Stimulated activated CD8-positive, alpha-beta memory T cell treated with anti-CD3 and anti-CD28 coated beads, Interleukin-7, amount 100 ng/mL, for 48 hours (primary cell): ENCODE results near the gene BCAS1.
A peak's percentile ranks its signal among the peaks of the same experiment; 100 is the strongest.

Experiments
- DNase-seq, 2 donors: peaks; one replicate each; pipeline ENCODE4 v3.0.0-alpha.2; 2020; ENCODE audit warnings: low read depth in 1 of 2; ENCODE audit errors: extremely low read depth in 1 of 2

Gene BCAS1

DNA sequence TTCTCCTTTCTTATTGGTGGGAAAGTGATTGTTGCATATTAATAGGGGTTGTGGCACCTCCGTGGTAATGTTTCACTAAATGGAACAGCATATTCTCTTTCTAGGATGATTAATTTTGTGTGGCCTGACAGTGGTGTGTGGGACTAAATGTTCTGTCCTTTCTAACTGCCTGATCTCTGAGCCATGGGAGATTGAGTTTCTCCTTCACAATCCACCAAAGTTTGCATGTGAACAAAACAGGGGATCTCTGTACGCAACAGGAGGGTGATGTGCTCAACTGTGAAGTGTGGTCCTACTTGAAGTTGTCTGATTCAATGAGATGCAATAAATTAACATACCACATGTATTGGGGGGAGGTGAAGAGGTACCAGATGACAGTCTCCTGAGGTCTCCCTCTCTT is 19.3 kb downstream of the BCAS1 start:
- no peak for DNase-seq

DNA sequence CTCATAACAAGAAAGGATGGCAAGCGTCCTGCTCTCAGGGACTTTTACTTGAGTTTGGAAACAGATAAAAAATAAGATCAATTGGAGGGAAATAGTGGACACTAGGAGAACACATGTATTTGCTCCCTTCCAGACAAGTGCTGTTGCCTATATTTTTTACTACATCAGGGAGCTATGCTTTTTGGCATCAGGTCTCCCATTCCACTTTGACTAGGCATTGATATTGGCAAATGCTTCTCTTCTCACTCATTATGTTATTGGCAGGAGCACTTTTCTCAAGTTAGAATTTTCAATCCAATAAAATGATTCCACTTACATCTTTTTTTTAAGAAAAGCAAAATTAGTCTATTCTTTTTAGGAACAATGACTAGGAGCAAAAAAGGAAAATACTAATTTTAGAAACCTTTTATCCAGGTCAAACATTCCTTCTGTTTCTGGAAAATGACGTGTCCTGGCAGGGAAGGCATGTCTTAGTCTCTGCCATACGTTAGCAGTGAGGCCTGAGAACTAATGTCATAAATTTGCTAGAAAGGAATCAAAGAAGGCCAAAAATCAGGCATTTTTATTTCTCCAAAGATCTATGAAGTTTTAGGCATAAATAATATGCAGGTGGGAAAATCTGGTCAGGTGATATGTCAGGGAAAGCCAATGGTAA is 21.4 kb downstream of the BCAS1 start:
- no peak for DNase-seq

DNA sequence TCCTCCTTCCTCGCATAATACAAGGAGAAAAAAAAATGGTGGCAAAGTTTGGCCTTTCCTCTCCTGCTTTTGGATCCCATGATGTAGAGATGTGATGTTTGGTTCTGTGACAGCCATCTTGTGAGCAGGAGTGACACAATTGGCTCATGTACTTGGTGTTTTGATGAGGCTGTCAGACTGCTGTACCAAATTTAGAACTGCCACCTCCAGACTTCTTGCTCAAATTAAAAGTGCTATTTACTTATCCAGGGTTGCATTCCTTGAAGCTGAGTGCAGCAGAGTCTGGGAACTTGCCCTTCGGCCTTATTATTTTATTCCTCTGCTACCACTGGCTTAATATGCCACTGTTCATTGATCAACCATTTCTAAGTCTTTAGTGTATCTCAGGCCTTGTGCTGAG is 21.9 kb downstream of the BCAS1 start:
- no peak for DNase-seq

DNA sequence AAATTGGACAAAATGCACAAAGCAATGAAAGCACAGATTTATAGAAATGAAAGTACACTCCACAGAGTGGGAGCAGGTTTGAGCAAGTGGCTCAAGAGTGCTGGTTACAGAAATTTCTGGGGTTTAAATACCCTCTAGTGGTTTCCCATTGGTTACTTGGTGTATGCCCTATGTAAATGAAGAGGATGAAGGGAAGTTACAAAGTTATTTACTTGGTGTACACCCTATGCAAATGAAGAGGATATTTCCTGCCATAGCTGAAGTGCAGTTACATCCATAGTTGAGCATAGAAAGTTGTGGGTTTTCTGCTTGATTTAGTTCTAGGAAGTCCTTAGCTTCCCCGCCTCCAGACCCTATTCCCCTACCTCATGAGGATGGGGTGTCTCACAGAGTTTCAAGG is 22.7 kb downstream of the BCAS1 start:
- no peak for DNase-seq

DNA sequence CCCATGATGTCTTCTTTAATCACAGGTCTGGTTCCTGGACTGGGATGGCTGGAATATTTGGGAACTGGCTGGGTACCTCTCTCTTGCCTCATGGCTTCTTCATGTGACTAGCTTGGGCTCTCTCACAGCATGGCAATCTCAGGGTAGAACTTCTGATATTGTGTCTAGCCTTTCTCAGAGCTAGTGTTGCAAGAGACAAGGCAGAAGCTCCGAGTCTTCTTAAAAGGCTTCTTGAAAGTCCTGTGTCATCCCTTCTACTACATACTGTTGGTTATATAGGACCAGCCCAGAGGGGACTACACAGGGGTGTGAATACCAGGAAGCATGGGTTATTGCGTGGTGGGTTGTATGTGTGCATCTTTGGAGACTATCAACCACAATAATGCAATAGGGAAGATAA is 23.3 kb downstream of the BCAS1 start:
- no peak for DNase-seq

DNA sequence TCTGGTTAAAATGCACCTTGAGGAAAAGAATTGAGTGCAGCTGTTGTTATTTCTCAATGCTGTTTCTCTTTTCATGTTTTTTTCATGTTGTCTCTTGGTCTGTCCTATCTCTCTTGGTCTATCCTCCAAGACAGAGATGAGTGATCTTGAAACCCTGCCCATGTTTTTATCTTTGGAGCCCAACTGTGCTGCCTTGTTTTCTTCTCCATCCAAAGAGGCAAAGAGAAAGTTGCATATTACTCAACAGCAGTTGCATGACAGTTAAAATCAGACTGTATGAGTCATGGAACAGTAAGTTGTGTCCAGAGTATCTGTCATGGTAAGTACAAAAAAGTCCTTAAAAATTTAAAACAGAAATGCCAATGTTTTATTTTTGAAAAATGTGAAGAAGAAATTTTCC is 26.2 kb downstream of the BCAS1 start:
- peak in 1 of 2 donors; percentile 19 for DNase-seq

DNA sequence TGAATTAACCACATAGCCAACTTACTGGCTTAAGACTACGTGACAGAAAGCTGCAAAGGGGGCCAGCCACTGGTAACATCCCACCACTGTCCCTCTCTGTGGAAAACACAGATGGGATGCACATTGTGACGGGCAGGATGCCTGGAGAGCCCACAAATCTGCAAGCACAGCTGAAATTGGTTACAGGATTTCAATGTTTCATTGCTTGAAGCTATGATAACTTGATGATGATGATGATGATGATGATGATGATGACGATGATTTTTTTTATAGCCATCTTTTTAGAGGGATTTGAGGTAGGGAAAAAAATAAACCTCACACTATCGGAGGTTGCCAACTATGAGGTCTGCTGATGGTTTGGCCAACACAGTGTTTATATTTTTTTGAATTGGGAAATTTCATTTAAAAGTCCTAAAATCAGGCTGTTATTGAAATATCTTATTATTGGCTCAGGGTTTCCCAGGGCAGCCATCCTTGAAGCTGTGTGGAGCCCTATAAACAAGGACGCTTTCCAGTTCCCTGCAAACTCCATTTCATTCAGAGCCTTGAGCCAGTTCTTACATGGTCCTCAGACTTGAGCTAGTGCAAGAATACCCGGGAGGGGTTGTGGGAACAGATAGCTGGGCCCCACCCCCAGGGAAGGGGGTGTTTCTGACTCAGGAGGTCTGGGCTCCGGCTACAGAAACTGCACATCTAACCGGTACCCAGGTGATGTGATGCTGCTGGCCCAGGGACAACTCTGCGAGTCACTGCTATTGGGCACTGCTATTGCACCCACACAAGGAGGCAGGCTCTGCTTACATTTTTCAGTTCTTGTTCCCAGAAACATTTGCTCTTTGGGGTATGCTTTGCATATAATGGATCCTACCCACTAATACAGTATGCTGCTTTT is 27.1 kb downstream of the BCAS1 start:
- peak in 1 of 2 donors; percentile 16 for DNase-seq

DNA sequence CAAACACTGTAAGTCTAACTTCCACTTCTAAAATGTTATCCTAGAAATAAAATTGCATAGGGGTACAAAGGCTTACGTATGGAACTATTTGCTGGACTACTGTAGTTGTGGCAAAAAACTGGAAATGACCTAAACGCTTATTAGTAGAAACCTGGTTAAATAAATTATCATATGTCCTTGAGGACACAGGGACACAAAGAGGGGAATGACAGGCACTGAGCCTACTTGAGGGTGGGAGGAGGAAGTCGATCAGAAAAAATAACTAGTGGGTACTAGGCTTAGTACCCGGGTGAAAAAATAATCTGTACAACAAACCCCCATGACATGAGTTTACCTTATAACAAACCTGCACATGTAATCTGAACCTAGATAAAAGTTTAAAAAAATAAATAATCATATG is 28.4 kb downstream of the BCAS1 start:
- no peak for DNase-seq

DNA sequence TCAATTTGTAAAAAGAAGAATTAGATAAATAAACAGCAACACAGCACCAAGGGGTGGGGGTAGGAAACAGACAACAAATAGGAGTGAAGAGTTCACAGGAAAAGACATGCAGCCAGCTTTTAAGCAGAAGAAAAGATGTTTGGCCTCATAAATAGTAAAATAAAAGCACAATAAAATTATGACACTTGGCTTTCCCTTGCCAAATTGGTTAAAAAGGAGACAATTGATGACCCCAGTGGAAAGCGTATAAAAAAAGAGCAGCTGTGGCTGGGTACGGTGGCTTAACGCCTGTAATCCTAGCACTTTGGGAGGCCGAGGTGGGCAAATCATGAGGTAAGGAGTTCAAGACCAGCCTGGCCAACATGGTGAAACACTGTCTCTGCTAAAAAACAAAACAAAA is 29.1 kb downstream of the BCAS1 start:
- no peak for DNase-seq

DNA sequence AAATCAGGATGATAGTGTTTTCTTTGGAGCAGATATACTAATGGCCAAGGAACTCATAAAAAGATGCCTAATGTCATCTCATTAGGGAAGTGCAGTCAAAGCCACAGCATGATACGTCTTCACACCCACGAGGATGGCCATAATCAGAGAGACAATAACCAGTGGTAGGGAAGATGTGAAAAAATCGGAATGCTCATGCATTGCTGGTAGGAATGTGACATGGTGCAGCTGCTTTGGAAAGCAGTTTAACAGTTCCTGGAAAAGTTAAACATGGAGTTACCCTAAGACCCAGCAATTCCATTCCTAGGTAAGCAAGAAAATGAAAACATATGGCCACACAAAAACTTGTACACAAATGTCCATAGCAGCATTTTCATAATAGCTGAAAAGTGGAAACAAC is 29.9 kb downstream of the BCAS1 start:
- no peak for DNase-seq

DNA sequence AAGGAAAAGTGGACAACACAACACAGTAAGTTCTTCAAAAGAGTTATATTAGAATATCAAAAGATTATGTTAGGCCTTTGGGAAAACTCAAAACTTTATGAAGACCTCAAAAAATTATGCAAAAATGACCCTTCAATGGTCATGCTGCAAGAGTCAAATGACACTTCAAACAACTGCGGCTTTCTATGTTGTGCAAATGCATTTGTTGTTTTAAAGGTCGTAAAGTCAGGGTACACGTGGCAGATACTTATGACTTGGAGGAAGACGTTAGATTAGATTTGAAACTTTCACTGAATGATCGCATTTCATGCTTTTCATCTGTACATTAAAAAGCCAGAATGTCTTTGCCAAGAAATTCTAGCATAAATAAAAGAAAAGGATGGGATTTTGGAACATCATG is 31.4 kb downstream of the BCAS1 start:
- no peak for DNase-seq

DNA sequence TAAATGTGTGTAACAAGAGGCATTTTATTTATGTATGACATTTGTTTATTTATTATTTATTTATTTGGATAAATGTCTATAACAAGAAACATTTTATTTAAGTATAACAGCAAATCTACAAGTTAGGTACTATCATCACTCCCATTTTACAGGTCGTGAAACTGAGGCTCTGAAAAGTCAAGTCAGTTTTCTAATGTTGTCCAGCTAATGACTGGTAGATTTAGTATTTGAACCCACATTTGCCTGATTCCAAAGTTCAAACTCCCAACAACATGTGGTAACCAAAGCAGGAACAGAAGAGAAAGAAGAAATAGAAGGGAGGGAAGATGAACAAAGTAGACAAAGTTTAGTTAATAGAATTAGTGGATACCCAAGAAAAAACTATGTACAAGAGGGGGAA is 32.9 kb downstream of the BCAS1 start:
- DNase-seq, result no peak

DNA sequence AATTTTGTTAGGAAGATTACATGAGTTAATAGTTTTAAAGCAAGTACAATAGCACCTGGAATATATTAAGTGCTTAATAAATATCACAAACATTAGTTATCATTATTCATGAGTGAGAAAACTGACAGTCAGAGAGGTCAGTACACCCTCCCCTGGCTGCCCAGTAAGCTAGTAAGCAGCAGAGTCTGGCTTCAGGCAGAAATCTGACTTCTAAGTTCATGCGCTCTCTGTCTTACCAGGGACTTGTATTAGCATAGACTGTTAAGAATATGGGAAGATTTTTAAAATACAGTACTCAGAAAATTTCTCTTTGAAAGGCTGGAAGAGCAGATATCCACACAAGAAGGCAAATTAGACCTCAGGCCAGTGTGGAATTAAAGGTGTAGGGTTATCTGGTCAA is 40.8 kb downstream of the BCAS1 start:
- no peak for DNase-seq

DNA sequence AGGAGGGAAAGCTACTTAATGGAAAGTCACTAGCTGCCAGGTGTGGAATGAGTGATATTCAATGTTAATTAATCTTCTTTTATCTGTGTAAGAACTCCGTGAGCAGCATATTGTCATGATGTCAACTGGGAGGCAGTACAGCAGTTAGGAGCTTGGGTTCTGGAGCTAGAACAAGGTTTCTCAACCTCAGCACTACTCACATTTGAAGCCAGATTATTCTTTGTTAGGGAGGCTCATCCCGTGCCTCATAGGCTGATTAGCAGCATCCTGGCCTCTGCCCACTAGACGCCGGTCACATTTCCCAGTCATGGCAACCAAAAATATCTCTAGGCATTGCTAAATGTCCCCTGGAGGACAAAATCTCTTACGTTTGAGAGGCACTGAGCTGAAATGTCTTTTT is 41.2 kb downstream of the BCAS1 start:
- DNase-seq, result no peak

DNA sequence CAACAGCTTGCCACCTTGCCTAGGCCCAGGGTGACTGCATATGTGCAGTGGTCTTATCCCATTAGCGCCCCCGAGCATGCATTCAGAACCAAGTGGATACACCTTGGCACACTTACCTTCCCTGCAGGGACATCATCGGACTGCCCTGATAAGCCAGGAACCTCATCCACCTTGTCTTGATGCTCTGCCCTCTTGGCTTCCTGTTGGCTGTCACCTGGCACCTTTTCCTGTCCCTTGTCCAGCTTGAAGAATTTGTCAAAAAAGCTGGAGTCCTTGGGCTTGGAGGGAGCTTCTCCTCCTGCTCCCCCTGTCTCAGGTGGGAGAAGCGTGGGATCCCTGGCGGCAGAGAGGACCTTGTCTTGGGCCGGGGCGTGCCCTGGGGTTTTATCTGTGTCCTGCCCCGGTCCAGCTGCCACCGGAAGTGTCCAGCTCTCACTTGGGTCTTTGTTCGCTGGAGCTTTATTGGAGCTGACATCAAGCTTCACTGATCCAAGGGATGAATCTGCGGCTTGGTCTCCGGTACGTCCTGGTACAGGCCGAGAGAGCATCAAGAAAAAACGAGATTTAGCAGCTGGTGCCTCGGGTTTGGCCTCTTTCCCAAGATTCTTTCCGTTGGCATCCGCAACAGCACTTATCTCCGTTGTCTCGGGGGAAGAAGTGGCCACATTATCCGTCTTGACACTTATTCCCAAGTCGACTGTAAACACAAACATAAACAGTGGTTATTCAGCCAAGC is 42.0 kb downstream of the BCAS1 start:
- DNase-seq, result no peak

DNA sequence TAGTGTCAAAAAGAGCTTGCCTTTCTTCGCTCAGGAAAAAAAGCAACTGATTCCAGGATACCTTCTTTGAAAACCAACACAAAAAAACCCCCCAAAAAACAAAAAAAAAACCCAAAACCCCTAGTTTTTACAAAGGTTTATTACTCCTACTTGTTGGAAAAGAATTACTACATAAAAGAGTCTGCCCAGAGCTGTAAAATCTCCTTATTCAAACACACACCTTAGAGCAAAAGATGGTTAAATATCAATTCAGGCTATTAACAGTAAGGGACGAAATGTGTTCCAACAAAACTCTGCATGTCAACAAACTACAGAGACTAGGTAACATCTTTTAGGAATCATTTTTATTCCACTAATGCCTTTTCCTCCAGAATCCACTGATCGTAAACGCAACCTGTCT is 42.7 kb downstream of the BCAS1 start:
- DNase-seq, result no peak

DNA sequence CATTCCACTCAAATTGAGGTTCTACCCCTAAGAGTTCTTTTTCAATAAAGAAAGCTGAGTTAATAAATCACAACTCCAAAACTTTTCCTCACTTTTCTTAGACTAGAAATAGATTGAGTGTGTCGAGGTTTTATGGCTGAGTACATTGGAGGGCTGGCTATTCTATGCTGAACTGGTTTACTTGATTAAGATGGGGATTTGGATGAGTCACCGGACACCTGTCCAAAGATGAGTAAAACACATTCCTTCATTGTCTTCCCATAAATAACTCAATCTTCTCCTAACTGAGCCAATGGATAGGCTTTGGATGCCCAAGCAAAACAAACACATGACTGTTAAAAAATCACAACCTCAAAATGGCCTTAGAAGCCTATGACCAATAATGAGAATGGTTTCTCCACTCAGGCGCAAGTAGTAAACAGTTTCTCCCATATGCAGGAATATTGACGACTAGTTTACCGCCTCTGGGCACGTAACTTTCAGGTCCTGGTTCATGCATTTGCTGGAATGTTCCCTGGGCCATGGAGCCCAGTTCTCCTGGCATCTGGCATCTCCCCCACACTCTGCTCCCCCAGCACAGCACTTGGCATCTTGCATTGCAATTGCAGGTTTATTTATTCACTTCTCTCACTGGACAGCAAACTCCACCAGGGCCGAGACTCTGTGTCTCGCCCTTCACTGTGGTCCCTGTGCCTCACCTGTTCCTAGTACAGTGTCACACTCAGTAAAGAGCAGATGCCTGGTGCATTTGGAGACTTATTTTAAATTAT is 43.9 kb downstream of the BCAS1 start:
- DNase-seq, result no peak

DNA sequence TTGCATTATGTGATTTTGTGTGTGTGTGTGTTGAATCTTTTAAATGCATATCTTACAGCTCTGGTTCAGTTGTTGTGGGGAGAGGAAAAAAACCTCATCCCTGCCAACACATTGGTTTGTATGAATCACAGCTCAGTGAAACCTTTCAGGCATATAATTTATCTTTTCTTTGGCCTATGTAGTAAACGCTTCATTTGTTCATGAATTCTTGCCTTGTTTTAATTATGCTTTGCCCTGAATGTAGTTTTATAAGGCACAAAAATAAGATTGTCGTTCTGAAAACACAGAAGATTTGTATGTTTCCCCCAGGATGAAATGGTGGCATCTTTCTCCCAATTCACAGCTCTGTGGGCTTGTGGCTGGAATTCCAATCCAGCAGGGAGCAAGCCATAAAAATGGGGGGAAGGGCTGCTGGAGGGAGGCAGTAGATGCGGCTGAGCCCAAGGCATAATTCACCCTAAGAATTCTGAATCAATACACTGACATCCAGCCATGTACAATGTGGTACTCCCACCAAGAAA is 45.1 kb downstream of the BCAS1 start:
- no peak for DNase-seq

DNA sequence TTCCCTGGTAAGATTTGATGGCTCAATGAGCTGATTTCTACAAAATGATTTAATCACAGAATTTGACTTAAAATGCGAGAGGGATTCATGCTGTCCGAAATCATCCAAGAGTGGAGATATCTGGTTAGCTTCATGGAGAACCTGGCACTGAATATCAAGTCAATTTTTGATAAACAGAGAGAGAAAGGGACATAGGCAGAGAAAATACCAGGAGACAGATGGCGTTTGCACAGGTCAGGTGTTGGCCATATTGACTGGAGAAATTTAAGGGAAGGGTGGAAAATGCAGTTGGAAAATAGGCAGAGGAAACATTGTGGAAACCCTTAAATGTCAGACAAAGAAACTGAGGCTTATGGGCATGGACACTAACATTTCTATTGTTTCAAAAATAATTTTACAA is 47.0 kb downstream of the BCAS1 start:
- DNase-seq, result no peak

DNA sequence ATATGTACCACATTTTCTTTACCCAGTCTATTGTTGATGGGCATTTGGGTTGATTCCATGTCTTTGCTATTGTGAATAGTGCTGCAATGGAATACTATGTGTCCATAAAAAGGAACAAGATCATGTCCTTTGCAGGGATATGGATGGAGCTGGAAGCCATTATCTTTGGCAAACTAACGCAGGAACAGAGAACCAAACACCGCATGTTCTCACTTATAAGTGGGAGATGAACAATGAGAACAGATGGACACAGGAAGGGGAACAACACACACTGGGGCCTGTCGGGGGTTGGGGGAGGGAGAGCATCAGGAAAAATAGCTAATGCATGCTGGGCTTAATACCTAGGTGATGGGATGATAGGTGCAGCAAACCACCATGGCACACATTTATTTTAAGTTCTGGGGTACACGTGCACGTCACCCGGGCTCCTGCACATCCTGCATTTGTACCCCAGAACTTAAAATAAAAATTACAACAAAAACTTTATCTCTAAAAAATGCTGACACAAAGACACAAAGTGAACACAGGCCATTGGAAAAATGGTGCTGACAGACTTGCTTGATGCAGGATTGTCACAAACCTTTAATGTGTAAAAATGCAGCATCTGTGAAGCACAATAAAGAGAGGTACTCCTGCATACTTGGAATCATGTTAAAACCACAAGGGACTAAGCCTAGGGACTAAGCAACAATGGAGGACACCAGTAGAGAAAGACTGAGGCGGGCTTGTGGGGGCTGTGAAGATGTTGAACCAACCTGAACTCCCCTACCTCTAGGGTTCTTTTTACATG is 48.8 kb downstream of the BCAS1 start:
- no peak for DNase-seq
